Common myeloid progenitor, CD34-positive (primary cell): ENCODE data around the gene DEFB132.

Experiments used
- CTCF ChIA-PET: fragments of 350-600 bp; sonication (Branson Sonifier 250); formaldehyde crosslinking; loops from one replicate; lab custom pipeline; 2021; ENCODE audit warnings: antibody characterized with exemption; lab: Charles Lee
- POLR2A ChIA-PET: fragments of 350-600 bp; sonication (Branson Sonifier 250); formaldehyde crosslinking; loops from one replicate; lab custom pipeline; 2021; ENCODE audit warnings: antibody characterized with exemption; lab: Charles Lee
- DNase-seq, 3 donors: peaks; one replicate each; pipeline versions ENCODE4 v3.0.0 to v3.0.0-alpha.2; 2013
- H3K27ac ChIP-seq, 2 experiments: 1 replicate in 1 of 2; 2 replicates in 1 of 2; pipeline ENCODE4 v1.7.0; 2013; ENCODE audit warnings: inconsistent platforms in 2 of 2, low read length in 2 of 2, mild to moderate bottlenecking in 2 of 2, low read depth in 1 of 2, moderate library complexity in 1 of 2; ENCODE audit not compliant: severe bottlenecking in 2 of 2, insufficient read depth in 1 of 2, poor library complexity in 1 of 2
- H3K27me3 ChIP-seq, 5 experiments: replicated peaks in 2 of 5; 1 replicate in 3 of 5; 2 replicates in 2 of 5; pipeline versions ENCODE4 v1.6.1 to v1.7.0; 2013; ENCODE audit warnings: low read length in 4 of 5, mild to moderate bottlenecking in 2 of 5, moderate library complexity in 2 of 5, inconsistent platforms in 1 of 5; ENCODE audit not compliant: insufficient read depth in 5 of 5, control insufficient read depth in 4 of 5
- H3K36me3 ChIP-seq, 4 experiments: 1 replicate in 2 of 4; 2 replicates in 2 of 4; pipeline versions ENCODE4 v1.6.1 to v1.7.0; 2013; ENCODE audit warnings: low read length in 3 of 4, control low read depth in 1 of 4, mild to moderate bottlenecking in 1 of 4; ENCODE audit not compliant: control insufficient read depth in 4 of 4, insufficient read depth in 4 of 4
- H3K4me1 ChIP-seq, 4 experiments: 1 replicate in 3 of 4; 2 replicates in 1 of 4; pipeline versions ENCODE4 v1.6.1 to v1.7.1; 2013; ENCODE audit warnings: low read length in 3 of 4, mild to moderate bottlenecking in 3 of 4, control low read depth in 1 of 4, inconsistent platforms in 1 of 4, moderate library complexity in 1 of 4; ENCODE audit not compliant: control insufficient read depth in 4 of 4, insufficient read depth in 4 of 4; ENCODE audit errors: control extremely low read depth in 1 of 4
- H3K4me3 ChIP-seq, 7 experiments: 1 replicate in 4 of 7; 2 replicates in 3 of 7; pipeline versions ENCODE4 v1.5.1 to v1.7.0; 2013; ENCODE audit warnings: mild to moderate bottlenecking in 7 of 7, low read length in 6 of 7, moderate library complexity in 6 of 7, inconsistent platforms in 2 of 7, low read depth in 2 of 7, control low read depth in 1 of 7; ENCODE audit not compliant: insufficient read depth in 4 of 7, control insufficient read depth in 1 of 7; ENCODE audit errors: extremely low read depth in 1 of 7
- H3K9me3 ChIP-seq, 5 experiments: 1 replicate in 4 of 5; 2 replicates in 1 of 5; pipeline versions ENCODE4 v1.6.1 to v1.7.1; 2013; ENCODE audit warnings: low read length in 4 of 5, mild to moderate bottlenecking in 2 of 5, inconsistent platforms in 1 of 5, low read depth in 1 of 5, moderate library complexity in 1 of 5; ENCODE audit not compliant: control insufficient read depth in 4 of 5, insufficient read depth in 2 of 5; ENCODE audit errors: control extremely low read depth in 1 of 5
- WGBS: methylation state at CpG from one replicate; pipeline ENCODE4 v1.1.5; 2013; ENCODE audit not compliant: insufficient coverage; 5-methylcytosine and 5-hydroxymethylcytosine counted together

The DEFB132 gene

DNA sequence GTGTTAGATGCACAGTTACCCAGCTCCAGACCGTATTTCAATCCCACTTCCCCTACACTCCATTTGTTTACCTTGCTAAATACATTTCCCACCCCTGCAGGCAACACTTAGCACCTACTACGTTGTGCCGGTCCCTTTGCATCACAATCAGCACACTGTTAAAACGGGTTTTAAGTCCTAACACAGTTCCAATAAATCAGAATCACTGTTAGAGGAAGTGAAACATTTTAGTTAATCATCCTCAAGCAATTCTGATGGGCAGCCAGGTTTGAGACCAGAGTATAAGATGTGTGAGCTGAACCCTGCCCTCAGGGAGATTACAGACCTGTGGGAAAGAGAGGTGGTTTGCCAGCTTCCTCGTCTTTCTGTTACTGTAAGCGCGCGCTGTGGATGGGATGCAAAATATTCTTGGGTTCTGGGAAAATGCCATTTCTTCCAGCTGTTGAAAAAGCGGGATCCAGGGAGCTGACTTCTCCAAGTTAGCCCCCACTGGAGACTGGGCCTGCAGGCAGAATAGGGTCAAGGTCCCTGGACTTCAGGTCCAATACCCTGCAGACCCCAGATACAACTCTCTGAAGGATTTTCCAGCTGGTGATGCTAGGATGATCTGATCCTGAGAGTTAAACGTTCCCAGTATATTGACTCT, 42.9 kb downstream of the DEFB132 start:
- ChIA-PET POLR2A (interaction anchor here (0.6 to 3.0 kb wide), 2 partner anchors 9 to 93 kb away, joined by 3 to 12 read pairs; no protein-coding TSS in a partner anchor), CTCF (interaction anchor here (1.0 to 6.0 kb wide), 5 partner anchors 8 to 33 kb away, joined by 3 to 28 read pairs (median 8); no protein-coding TSS in a partner anchor)
- Histone ChIP-seq H3K4me1 (peaks cover 17 to 45% (median 32%) of the 10 kb centered on the region in 4 experiments), H3K27me3 (no peaks in the 10 kb centered on the region), H3K4me3 (peak overlapping the region in 3 of 7 experiments; percentile 95 to 98 (median 97)), H3K27ac (no peak overlapping the region), H3K9me3 (no peaks in the 10 kb centered on the region), H3K36me3 (peaks cover 0 to 20% (median 1%) of the 10 kb centered on the region in 4 experiments)
- WGBS = 65% methylated on average over 3 of the region's 10 CpGs
- peak in 1 of 3 donors; percentile 5 for DNase-seq

GRCh38 chr20:301886-302848, 44.6 kb downstream of the DEFB132 start:
- Histone ChIP-seq H3K9me3 (no peaks in the 10 kb centered on the region), H3K36me3 (peaks cover 0 to 20% (median 1%) of the 10 kb centered on the region in 4 experiments), H3K4me3 (no peak overlapping the region), H3K4me1 (peaks cover 12 to 34% (median 29%) of the 10 kb centered on the region in 4 experiments), H3K27me3 (no peaks in the 10 kb centered on the region), H3K27ac (no peak overlapping the region)
- no peak for DNase-seq
- WGBS = 91% methylated on average over 12 of the region's 13 CpGs
- POLR2A ChIA-PET = no interaction called here
- CTCF ChIA-PET = interaction anchor here (1.2 to 6.0 kb wide), 4 partner anchors 7 to 28 kb away, joined by 3 to 28 read pairs (median 15); no protein-coding TSS in a partner anchor

DNA sequence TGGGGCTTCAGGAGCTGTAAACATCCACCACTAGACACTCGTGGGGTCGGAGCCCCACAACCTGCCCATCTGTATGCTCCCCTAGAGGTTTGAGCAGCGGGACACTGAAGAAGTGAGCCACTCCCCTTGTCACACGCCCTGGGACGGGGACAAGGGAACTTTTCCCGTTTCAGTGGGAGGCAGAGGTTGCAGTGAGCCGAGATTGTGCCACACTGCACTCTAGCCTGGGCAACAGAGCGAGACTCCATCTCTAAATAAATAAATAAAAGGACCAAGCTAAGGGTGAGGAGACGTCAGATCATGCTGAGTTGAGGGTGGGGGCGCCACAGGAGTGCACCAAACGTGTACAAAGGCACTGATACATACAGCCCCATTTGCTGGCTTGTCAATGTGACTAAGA, 48.2 kb downstream of the DEFB132 start:
- CTCF ChIA-PET = no interaction called here
- POLR2A ChIA-PET = no interaction called here
- H3K4me1 ChIP-seq = peaks cover 0 to 22% (median 22%) of the 10 kb centered on the region in 4 experiments
- DNase-seq = no peak
- H3K27me3 ChIP-seq = no peaks in the 10 kb centered on the region
- no peaks in the 10 kb centered on the region for H3K9me3 ChIP-seq
- peaks cover 0 to 2% (median 0%) of the 10 kb centered on the region in 4 experiments for H3K36me3 ChIP-seq
- H3K4me3 ChIP-seq = no peak overlapping the region
- WGBS = 82% methylated on average over 10 of the region's 11 CpGs
- no peak overlapping the region for H3K27ac ChIP-seq

DNA sequence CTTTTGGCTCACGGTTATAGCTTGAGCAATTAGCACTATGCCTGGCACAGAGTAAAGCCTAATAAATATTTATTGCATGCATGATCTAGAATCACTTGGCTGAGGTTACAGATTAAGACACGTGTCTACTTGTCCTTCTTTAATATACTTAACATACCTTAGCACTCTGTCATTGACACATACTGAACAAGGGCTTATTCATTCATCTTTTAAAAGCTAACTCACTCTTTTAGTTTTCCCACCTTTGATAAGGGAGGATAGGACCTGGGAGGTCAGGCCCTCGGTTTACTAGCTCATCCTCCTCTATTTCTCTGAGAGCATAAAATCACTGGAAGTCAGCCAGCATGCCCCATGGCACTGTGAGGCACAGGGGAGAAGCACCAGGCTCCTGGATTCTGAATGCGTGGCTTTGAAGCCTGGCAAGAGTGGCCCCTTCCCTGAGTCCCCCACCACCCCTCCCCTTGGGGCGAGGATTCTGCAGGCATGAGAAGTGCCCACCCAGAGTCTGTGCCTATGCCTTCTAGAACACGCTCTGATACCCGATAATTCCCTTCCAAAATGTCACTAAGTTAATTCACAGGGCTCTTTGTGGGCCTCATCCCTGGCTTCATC, 51.0 kb downstream of the DEFB132 start:
- Histone ChIP-seq H3K4me1 (peaks cover 0 to 17% (median 15%) of the 10 kb centered on the region in 4 experiments), H3K9me3 (no peaks in the 10 kb centered on the region), H3K27ac (no peak overlapping the region), H3K4me3 (no peak overlapping the region), H3K27me3 (no peaks in the 10 kb centered on the region), H3K36me3 (no peaks in the 10 kb centered on the region)
- POLR2A ChIA-PET = interaction anchor here (0.5 kb wide), 1 partner anchor 12 kb away, joined by 3 read pairs; no protein-coding TSS in a partner anchor
- 100% methylated on average over 6 of the region's 7 CpGs for WGBS
- no peak for DNase-seq
- CTCF ChIA-PET = interaction anchor here (0.9 to 3.8 kb wide), 6 partner anchors 9 to 42 kb away, joined by 3 to 28 read pairs (median 4); partner anchors contain the start of gene SOX12

- ChIA-PET POLR2A (interaction anchor here (1.8 kb wide), 1 partner anchor 10 kb away, joined by 12 read pairs; no protein-coding TSS in a partner anchor), CTCF (interaction anchor here (1.3 to 3.8 kb wide), 5 partner anchors 9 to 21 kb away, joined by 4 to 28 read pairs (median 9); partner anchors contain the start of gene SOX12)
- no peaks in the 10 kb centered on the region for H3K27me3 ChIP-seq
- DNase-seq = peak in 2 of 3 donors; percentile 20 to 24
- WGBS = 6% methylated on average over 2 of the region's 6 CpGs
- H3K36me3 ChIP-seq = no peaks in the 10 kb centered on the region
- no peaks in the 10 kb centered on the region for H3K9me3 ChIP-seq
- peak overlapping the region; percentile 64 to 90 for H3K27ac ChIP-seq
- peaks cover 0 to 17% (median 15%) of the 10 kb centered on the region in 4 experiments for H3K4me1 ChIP-seq
- H3K4me3 ChIP-seq = peak overlapping the region in 5 of 7 experiments; percentile 31 to 71 (median 66)
These were observed 51.8 kb downstream of the DEFB132 start for GRCh38 chr20:309306-309840.
